ENCODE data around the gene TMEM41B.

DNA sequence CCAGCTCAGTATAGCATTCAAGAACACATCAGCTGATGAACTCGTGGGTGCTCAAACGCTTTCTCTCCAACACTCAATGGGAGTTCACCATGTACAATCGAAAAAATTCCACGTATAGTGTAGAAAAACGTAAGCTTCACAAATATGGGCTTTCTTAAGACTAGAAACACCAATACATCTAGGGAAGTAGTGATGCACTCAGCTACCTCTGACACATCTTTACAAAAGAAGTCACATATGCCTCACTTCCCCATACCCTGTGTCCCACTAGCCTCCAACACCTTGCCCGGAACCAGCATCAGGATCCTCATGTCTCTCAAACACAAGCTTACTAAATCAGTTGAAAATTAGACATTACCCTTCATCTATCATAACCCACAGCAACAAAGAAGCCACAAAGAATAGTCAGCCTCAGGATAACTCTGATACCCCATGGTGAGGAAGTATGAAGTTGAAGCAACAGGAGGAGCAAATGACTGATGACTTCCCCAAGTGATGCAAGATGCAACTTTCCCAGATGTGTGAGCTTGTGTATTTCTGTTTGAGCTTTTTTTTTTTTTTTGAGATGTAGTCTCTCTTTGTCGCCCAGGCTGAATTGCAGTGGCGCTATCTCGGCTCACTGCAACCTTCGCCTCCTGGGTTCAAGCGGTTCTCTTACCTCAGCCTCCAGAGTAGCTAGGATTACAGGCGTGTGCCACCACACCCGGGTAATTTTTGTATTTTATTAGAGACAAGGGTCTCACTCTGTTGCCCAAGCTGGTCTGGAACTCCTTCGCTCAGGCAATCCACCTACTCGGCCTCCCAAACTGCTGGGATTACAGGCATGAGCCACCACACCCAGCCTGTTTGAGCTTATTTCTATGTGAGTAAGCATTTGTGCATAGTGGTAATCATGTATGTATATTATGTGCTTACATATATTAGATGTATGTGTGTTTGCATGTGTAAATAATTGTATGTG lies 40.7 kb downstream of the TMEM41B start:
- TF ChIP-seq, protein P1, sequence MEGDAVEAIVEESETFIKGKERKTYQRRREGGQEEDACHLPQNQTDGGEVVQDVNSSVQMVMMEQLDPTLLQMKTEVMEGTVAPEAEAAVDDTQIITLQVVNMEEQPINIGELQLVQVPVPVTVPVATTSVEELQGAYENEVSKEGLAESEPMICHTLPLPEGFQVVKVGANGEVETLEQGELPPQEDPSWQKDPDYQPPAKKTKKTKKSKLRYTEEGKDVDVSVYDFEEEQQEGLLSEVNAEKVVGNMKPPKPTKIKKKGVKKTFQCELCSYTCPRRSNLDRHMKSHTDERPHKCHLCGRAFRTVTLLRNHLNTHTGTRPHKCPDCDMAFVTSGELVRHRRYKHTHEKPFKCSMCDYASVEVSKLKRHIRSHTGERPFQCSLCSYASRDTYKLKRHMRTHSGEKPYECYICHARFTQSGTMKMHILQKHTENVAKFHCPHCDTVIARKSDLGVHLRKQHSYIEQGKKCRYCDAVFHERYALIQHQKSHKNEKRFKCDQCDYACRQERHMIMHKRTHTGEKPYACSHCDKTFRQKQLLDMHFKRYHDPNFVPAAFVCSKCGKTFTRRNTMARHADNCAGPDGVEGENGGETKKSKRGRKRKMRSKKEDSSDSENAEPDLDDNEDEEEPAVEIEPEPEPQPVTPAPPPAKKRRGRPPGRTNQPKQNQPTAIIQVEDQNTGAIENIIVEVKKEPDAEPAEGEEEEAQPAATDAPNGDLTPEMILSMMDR (IDR thresholded peaks at IDR 0.05; ENCODE audit: borderline replicate concordance, extremely low read depth, low read length, poor library complexity, severe bottlenecking), result no peak
- no peak for TF ChIP-seq EZH2 (IDR thresholded peaks at IDR 0.05; ENCODE audit: borderline replicate concordance, low read depth, low read length, severe bottlenecking)

Measured in DND-41 (cell line).